PC-9 (cell line): ENCODE data around the gene FGD4. TPM values are rescaled to one million over a fixed set of nuclear protein-coding genes. Genes with fewer than 3 reads are reported as not detected.
A peak's percentile ranks its signal among the peaks of the same experiment; 100 is the strongest.

Experiments
- BruUV-seq: library from RNA; stranded (reverse); fragments of 400-500 nt; replicated peaks from 2 replicates; lab custom pipeline; 2021; lab: Mats Ljungman, UMichigan
- CTCF ChIA-PET: fragments of 300-600 bp; sonication (Branson Sonifier 250); formaldehyde crosslinking; loops from one replicate; lab custom pipeline; 2022; ENCODE audit warnings: antibody characterized with exemption; lab: Charles Lee
- POLR2A ChIA-PET: fragments of 300-600 bp; sonication (Branson Sonifier 250); formaldehyde crosslinking; loops from one replicate; lab custom pipeline; 2022; ENCODE audit warnings: antibody characterized with exemption; ENCODE audit not compliant: unreplicated experiment; lab: Charles Lee
- DNase-seq, 2 experiments: peaks; one replicate each; pipeline versions ENCODE4 v3.0.0 to v3.0.0-alpha.2; 2015 to 2022; ENCODE audit warnings: mixed read lengths in 1 of 2
- H2AFZ ChIP-seq: fragments of 200-600 bp; sonication (generic); 2 replicates; pipeline ENCODE4 v1.8.1; 2017; ENCODE audit warnings: antibody characterized with exemption
- H3F3A ChIP-seq: fragments of 200-600 bp; sonication (generic); 2 replicates; pipeline ENCODE4 v1.8.1; 2017; ENCODE audit warnings: antibody characterized with exemption, mild to moderate bottlenecking, low read depth; ENCODE audit not compliant: insufficient read depth
- H3K27ac ChIP-seq: fragments of 200-600 bp; sonication (generic); 2 replicates; pipeline ENCODE4 v1.6.1; 2016; ENCODE audit warnings: mixed run types
- H3K27me3 ChIP-seq: fragments of 200-600 bp; sonication (generic); 2 replicates; pipeline ENCODE4 v1.6.1; 2016; ENCODE audit warnings: low read depth, mixed run types; ENCODE audit not compliant: insufficient read depth
- H3K36me3 ChIP-seq: fragments of 200-600 bp; sonication (generic); 2 replicates; pipeline ENCODE4 v1.6.1; 2016; ENCODE audit warnings: low read depth, mixed run types
- H3K4me1 ChIP-seq: fragments of 200-600 bp; sonication (generic); replicated peaks from 2 replicates; pipeline ENCODE4 v1.6.1; 2016; ENCODE audit warnings: mixed run types; ENCODE audit not compliant: insufficient read depth
- H3K4me2 ChIP-seq: fragments of 200-600 bp; sonication (generic); 2 replicates; pipeline ENCODE4 v1.6.1; 2017; ENCODE audit warnings: mixed run types
- H3K4me3 ChIP-seq: fragments of 200-600 bp; sonication (generic); 2 replicates; pipeline ENCODE4 v1.6.1; 2016; ENCODE audit warnings: mixed run types
- H3K79me2 ChIP-seq: fragments of 200-600 bp; sonication (generic); 2 replicates; pipeline ENCODE4 v1.6.1; 2017; ENCODE audit warnings: low read depth, mixed run types
- H3K9me2 ChIP-seq: fragments of 200-600 bp; sonication (generic); 2 replicates; pipeline ENCODE4 v1.8.1; 2017; ENCODE audit warnings: mild to moderate bottlenecking; ENCODE audit not compliant: insufficient read depth
- H3K9me3 ChIP-seq: fragments of 200-600 bp; sonication (generic); 2 replicates; pipeline ENCODE4 v1.8.1; 2016; ENCODE audit warnings: low read depth; ENCODE audit not compliant: insufficient read depth
- H4K20me1 ChIP-seq: fragments of 200-600 bp; sonication (generic); 2 replicates; pipeline ENCODE4 v1.8.1; 2017; ENCODE audit not compliant: insufficient read depth
- CTCF ChIP-seq: fragments of 200-600 bp; sonication (generic); conservative IDR thresholded peaks from 2 replicates; pipeline ENCODE4 v1.6.1; 2017; ENCODE audit warnings: mixed run types, antibody characterized with exemption, mild to moderate bottlenecking, moderate library complexity
- EZH2 ChIP-seq: fragments of 200-600 bp; sonication (generic); IDR thresholded peaks from 2 replicates; pipeline ENCODE4 v1.8.0; 2017; ENCODE audit warnings: antibody characterized with exemption, low read depth
- intact Hi-C: fragments of 100-400 bp; cut with micrococcal nuclease; formaldehyde crosslinking; loops from one replicate; pipeline ENCODE4 v1.10.0; 2022; ENCODE audit not compliant: unreplicated experiment
- total RNA-seq: library from RNA; stranded (reverse); gene quantifications from 2 replicates; pipeline ENCODE4 v1.2.3, GENCODE V29; 2021

The FGD4 gene
- total RNA-seq, 1 experiment from 2014 or later = 28.3 TPM

- Histone ChIP-seq H3K27me3 (no peaks in the 10 kb centered on the region), H3K79me2 (peaks cover 59% of the 10 kb centered on the region), H3K4me3 (no peak overlapping the region), H3K36me3 (no peaks in the 10 kb centered on the region), H3K4me1 (peaks cover 64% of the 10 kb centered on the region), H3K27ac (peak overlapping the region; percentile 57), H4K20me1 (no peaks in the 10 kb centered on the region), H3K9me3 (no peaks in the 10 kb centered on the region), H3K9me2 (no peaks in the 10 kb centered on the region), H2AFZ (no peak overlapping the region), H3K4me2 (peak overlapping the region; percentile 50), H3F3A (peaks cover 18% of the 10 kb centered on the region)
- CTCF ChIA-PET = no interaction called here
- no peak for TF ChIP-seq CTCF
- TF ChIP-seq EZH2 = no peak
- DNase-seq = peak; percentile 73 to 91
- POLR2A ChIA-PET = no interaction called here
- intact Hi-C loops = loop anchor here (2.0 kb wide), 1 partner anchor 46 kb away; the partner anchor contains the start of gene FGD4
- BruUV-seq = no TSS peak
These were observed 45.5 kb downstream of the FGD4 start for GRCh38 chr12:32444895-32445294.

- H3K9me3 ChIP-seq = no peaks in the 10 kb centered on the region
- peaks cover 55% of the 10 kb centered on the region for H3K79me2 ChIP-seq
- TF ChIP-seq CTCF = no peak
- no peak for TF ChIP-seq EZH2
- H2AFZ ChIP-seq = no peak overlapping the region
- BruUV-seq = no TSS peak
- H3F3A ChIP-seq = peaks cover 16% of the 10 kb centered on the region
- H3K9me2 ChIP-seq = no peaks in the 10 kb centered on the region
- H3K4me3 ChIP-seq = no peak overlapping the region
- peak overlapping the region; percentile 50 for H3K4me2 ChIP-seq
- H3K27ac ChIP-seq = 0 out of 2 replicates have a peak overlapping the region, but pooled peaks have one; percentile 43
- ChIA-PET POLR2A (no interaction called here), CTCF (no interaction called here)
- H4K20me1 ChIP-seq = no peaks in the 10 kb centered on the region
- no peaks in the 10 kb centered on the region for H3K27me3 ChIP-seq
- peaks cover 59% of the 10 kb centered on the region for H3K4me1 ChIP-seq
- intact Hi-C loops = loop anchor here (2.0 kb wide), 1 partner anchor 47 kb away; the partner anchor contains the start of gene FGD4
- no peak for DNase-seq
- no peaks in the 10 kb centered on the region for H3K36me3 ChIP-seq
These were observed 46.0 kb downstream of the FGD4 start for GRCh38 chr12:32445356-32445755.

- POLR2A ChIA-PET = interaction anchor here (0.6 to 1.0 kb wide), 4 partner anchors 9 to 121 kb away, joined by 3 to 7 read pairs (median 4); no protein-coding TSS in a partner anchor
These were observed 47.2 kb downstream of the FGD4 start for GRCh38 chr12:32446316-32447119.

More at GRCh38 chr12:32446316-32447119, 47.2 kb downstream of the FGD4 start:
- Histone ChIP-seq H3K9me2 (no peaks in the 10 kb centered on the region), H3K79me2 (peaks cover 53% of the 10 kb centered on the region), H3K4me2 (peak overlapping the region; percentile 50), H3K4me1 (peaks cover 50% of the 10 kb centered on the region), H3K27ac (peak overlapping the region; percentile 43), H3K9me3 (no peaks in the 10 kb centered on the region), H3K36me3 (no peaks in the 10 kb centered on the region), H3K4me3 (no peak overlapping the region), H3F3A (peaks cover 11% of the 10 kb centered on the region), H2AFZ (no peak overlapping the region), H3K27me3 (no peaks in the 10 kb centered on the region), H4K20me1 (no peaks in the 10 kb centered on the region)
- no TSS peak for BruUV-seq
- TF ChIP-seq CTCF = no peak
- no peak for TF ChIP-seq EZH2
- intact Hi-C loops = loop anchor here (1.0 kb wide), 2 partner anchors 8 to 9 kb away; no protein-coding TSS in a partner anchor
- DNase-seq = peak; percentile 49 to 76
- CTCF ChIA-PET = interaction anchor here (0.5 kb wide), 1 partner anchor 654 kb away, joined by 7 read pairs; no protein-coding TSS in a partner anchor
